Endothelial cell of umbilical vein (primary cell): ENCODE measurements around the gene ZBTB18. TPM values are rescaled to one million over a fixed set of nuclear protein-coding genes. Genes with fewer than 3 reads are reported as not detected.

Source experiments
- BruUV-seq: library from RNA; stranded (reverse); fragments of 400-500 nt; replicated peaks from 2 replicates; lab custom pipeline; 2021; lab: Mats Ljungman, UMichigan
- CTCF ChIA-PET: fragments of 300-600, 350-600 bp; sonication (Branson Sonifier 250); formaldehyde crosslinking; loops from one replicate; lab custom pipeline; 2021; ENCODE audit warnings: antibody characterized with exemption, inconsistent platforms; lab: Charles Lee
- POLR2A ChIA-PET: fragments of 300-600, 350-600 bp; sonication (Branson Sonifier 250); formaldehyde crosslinking; loops from one replicate; lab custom pipeline; 2021; ENCODE audit warnings: antibody characterized with exemption, inconsistent platforms; lab: Charles Lee
- DNase-seq: peaks from one replicate; pipeline ENCODE4 v3.0.0-alpha.2; 2011; ENCODE audit warnings: low read depth, low spot score
- FAIRE-seq: peaks from 2 replicates; lab custom pipeline; 2011; peaks lifted over from hg19 to GRCh38; lab: Jason Lieb, UNC
- H2AFZ ChIP-seq: 2 replicates; pipeline ENCODE4 v1.6.0; 2012; ENCODE audit warnings: low read depth, low read length, control low read depth, inconsistent platforms
- H3K27ac ChIP-seq: 2 replicates; pipeline ENCODE4 v1.5.1; 2011; ENCODE audit warnings: low read depth, mild to moderate bottlenecking, control low read depth, low read length, moderate library complexity; ENCODE audit not compliant: insufficient read depth
- H3K27me3 ChIP-seq, 2 experiments: 2 replicates each; pipeline versions ENCODE4 v1.6.0 to v1.6.1; 2011; ENCODE audit warnings: low read length in 2 of 2, mixed read lengths in 1 of 2; ENCODE audit not compliant: control insufficient read depth in 2 of 2, insufficient read depth in 2 of 2
- H3K36me3 ChIP-seq, 2 experiments: 2 replicates in 1 of 2; 3 replicates in 1 of 2; pipeline ENCODE4 v1.5.1; 2011; ENCODE audit warnings: low read length in 2 of 2, mild to moderate bottlenecking in 1 of 2, moderate library complexity in 1 of 2; ENCODE audit not compliant: control insufficient read depth in 2 of 2, insufficient read depth in 2 of 2; ENCODE audit errors: extremely low read depth in 1 of 2
- H3K4me1 ChIP-seq: 3 replicates; pipeline ENCODE4 v1.5.1; 2011; ENCODE audit warnings: mild to moderate bottlenecking, low read length; ENCODE audit not compliant: control insufficient read depth, insufficient read depth; ENCODE audit errors: extremely low read depth
- H3K4me2 ChIP-seq: 2 replicates; pipeline ENCODE4 v1.6.1; 2011; ENCODE audit warnings: low read length, control low read depth, mixed read lengths; ENCODE audit not compliant: insufficient read depth
- H3K4me3 ChIP-seq, 3 experiments: fragments of 200-600 bp in 1 of 3; sonication (generic), shearing (Covaris generic) in 1 of 3; replicated peaks in 1 of 3; 2 replicates each; pipeline ENCODE4 v1.5.1; 2011 to 2016; ENCODE audit warnings: control low read depth in 3 of 3, low read length in 3 of 3, mild to moderate bottlenecking in 2 of 3, inconsistent platforms in 1 of 3, low read depth in 1 of 3, moderate library complexity in 1 of 3; ENCODE audit not compliant: insufficient read depth in 1 of 3
- H3K79me2 ChIP-seq: 2 replicates; pipeline ENCODE4 v1.6.0; 2012; ENCODE audit warnings: low read length, inconsistent platforms; ENCODE audit not compliant: control insufficient read depth, insufficient read depth
- H3K9ac ChIP-seq: replicated peaks from 2 replicates; pipeline ENCODE3; 2011; ENCODE audit warnings: low read length, control low read depth; ENCODE audit not compliant: insufficient read depth; ENCODE audit errors: extremely low read depth
- H3K9me1 ChIP-seq: replicated peaks from 3 replicates; pipeline ENCODE4 v1.6.0; 2011; ENCODE audit warnings: mild to moderate bottlenecking, low read length; ENCODE audit not compliant: control insufficient read depth, insufficient read depth; ENCODE audit errors: extremely low read depth
- H3K9me3 ChIP-seq: replicated peaks from 2 replicates; pipeline ENCODE4 v1.5.1; 2012; ENCODE audit warnings: low read length, inconsistent platforms; ENCODE audit not compliant: control insufficient read depth, insufficient read depth
- H4K20me1 ChIP-seq: replicated peaks from 2 replicates; pipeline ENCODE3; 2011; ENCODE audit warnings: mild to moderate bottlenecking, low read length; ENCODE audit not compliant: control insufficient read depth, insufficient read depth; ENCODE audit errors: extremely low read depth
- EZH2 ChIP-seq: IDR thresholded peaks from 2 replicates; pipeline ENCODE4 v1.6.1; 2012; ENCODE audit warnings: borderline replicate concordance, low read depth, mild to moderate bottlenecking, moderate library complexity, low read length, inconsistent platforms; ENCODE audit not compliant: severe bottlenecking
- FOS ChIP-seq: IDR thresholded peaks from 2 replicates; pipeline ENCODE4 v1.6.1; 2011; ENCODE audit warnings: mild to moderate bottlenecking, low read length, moderate library complexity, borderline replicate concordance; ENCODE audit not compliant: insufficient read depth
- GATA2 ChIP-seq: IDR thresholded peaks from 2 replicates; pipeline ENCODE4 v1.7.0; 2011; ENCODE audit warnings: low read depth, mild to moderate bottlenecking, moderate library complexity, mixed read lengths, low read length; ENCODE audit not compliant: insufficient read length, insufficient read depth
- JUN ChIP-seq: IDR thresholded peaks from 2 replicates; pipeline ENCODE4 v1.6.1; 2011; ENCODE audit warnings: borderline replicate concordance, low read depth; ENCODE audit not compliant: insufficient read length, insufficient read depth
- MYC ChIP-seq: IDR thresholded peaks from one replicate; pipeline ENCODE4 v1.6.1; 2011; ENCODE audit warnings: mild to moderate bottlenecking, low read depth, low read length
- POLR2A ChIP-seq: IDR thresholded peaks from 2 replicates; pipeline ENCODE4 v1.6.1; 2012; ENCODE audit warnings: low read depth, mild to moderate bottlenecking, control low read depth, low read length
- POLR2AphosphoS5 ChIP-seq: IDR thresholded peaks from 2 replicates; pipeline ENCODE4 v1.6.1; 2012; ENCODE audit warnings: low read depth, mild to moderate bottlenecking, control low read depth, low read length, moderate library complexity; ENCODE audit not compliant: insufficient read depth
- dilution Hi-C: fragments of 300-500 bp; cut with MboI; formaldehyde crosslinking; loops from one replicate; pipeline ENCODE4 v1.15.0; 2019; ENCODE audit warnings: low sequenced_read_pairs; ENCODE audit not compliant: extremely low pct_ligation_motif_present
- intact Hi-C: fragments of 100-400 bp; cut with micrococcal nuclease; formaldehyde crosslinking; loops from one replicate; pipeline ENCODE4 v1.10.0; 2022
- polyA plus RNA-seq, 4 experiments: library from polyadenylated mRNA; depleted of rRNA in 3 of 4; stranded (reverse) in 3 of 4; unstranded in 1 of 4; fragments of >200 nt; gene quantifications; 2 replicates each; pipeline versions ENCODE4 v1.2.1 to v1.2.3, GENCODE V29; 2011 to 2012; ENCODE audit warnings: missing spikeins in 1 of 4
- total RNA-seq: library from RNA; stranded (reverse); gene quantifications from 2 replicates; pipeline ENCODE4 v1.2.3, GENCODE V29; 2021
- TF ChIP-seq, protein P1 (sequence below), 2 donors: IDR thresholded peaks; 1 replicate in 1 of 2; 2 replicates in 1 of 2; pipeline ENCODE4 v1.5.1; 2011; ENCODE audit warnings: low read length in 2 of 2, mild to moderate bottlenecking in 2 of 2, moderate library complexity in 2 of 2, control low read depth in 1 of 2, inconsistent platforms in 1 of 2, low read depth in 1 of 2; ENCODE audit not compliant: insufficient read depth in 1 of 2; ENCODE audit errors: extremely low read depth in 1 of 2
- TF ChIP-seq, protein P2 (sequence below): IDR thresholded peaks from 2 replicates; pipeline ENCODE4 v1.6.1; 2011; ENCODE audit not compliant: insufficient read depth, insufficient read length

The ZBTB18 gene
- total and polyA plus RNA-seq, 2 donors (not counting 3 experiments of a cell fraction or from before 2014, with no cell fraction given), result 15.5 to 21.1 TPM

GRCh38 chr1:244082969-244083368 is 31.9 kb downstream of the ZBTB18 start:
- Histone ChIP-seq H3K9ac (no peak overlapping the region), H4K20me1 (no peaks in the 10 kb centered on the region), H3K4me1 (no peaks in the 10 kb centered on the region), H3K36me3 (no peaks in the 10 kb centered on the region), H3K9me3 (no peaks in the 10 kb centered on the region), H3K4me3 (no peak overlapping the region), H3K27ac (no peak overlapping the region), H3K9me1 (no peaks in the 10 kb centered on the region), H2AFZ (no peak overlapping the region), H3K4me2 (no peak overlapping the region), H3K79me2 (no peaks in the 10 kb centered on the region), H3K27me3 (peaks cover 6 to 11% of the 10 kb centered on the region in 2 experiments)
- POLR2A ChIA-PET, result no interaction called here
- dilution Hi-C loops, result no loop called here
- no TSS peak for BruUV-seq
- DNase-seq, result no peak
- intact Hi-C loops, result no loop called here
- TF ChIP-seq, protein P1, sequence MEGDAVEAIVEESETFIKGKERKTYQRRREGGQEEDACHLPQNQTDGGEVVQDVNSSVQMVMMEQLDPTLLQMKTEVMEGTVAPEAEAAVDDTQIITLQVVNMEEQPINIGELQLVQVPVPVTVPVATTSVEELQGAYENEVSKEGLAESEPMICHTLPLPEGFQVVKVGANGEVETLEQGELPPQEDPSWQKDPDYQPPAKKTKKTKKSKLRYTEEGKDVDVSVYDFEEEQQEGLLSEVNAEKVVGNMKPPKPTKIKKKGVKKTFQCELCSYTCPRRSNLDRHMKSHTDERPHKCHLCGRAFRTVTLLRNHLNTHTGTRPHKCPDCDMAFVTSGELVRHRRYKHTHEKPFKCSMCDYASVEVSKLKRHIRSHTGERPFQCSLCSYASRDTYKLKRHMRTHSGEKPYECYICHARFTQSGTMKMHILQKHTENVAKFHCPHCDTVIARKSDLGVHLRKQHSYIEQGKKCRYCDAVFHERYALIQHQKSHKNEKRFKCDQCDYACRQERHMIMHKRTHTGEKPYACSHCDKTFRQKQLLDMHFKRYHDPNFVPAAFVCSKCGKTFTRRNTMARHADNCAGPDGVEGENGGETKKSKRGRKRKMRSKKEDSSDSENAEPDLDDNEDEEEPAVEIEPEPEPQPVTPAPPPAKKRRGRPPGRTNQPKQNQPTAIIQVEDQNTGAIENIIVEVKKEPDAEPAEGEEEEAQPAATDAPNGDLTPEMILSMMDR (IDR thresholded peaks at IDR 0.05; ENCODE audit: extremely low read depth in 1 of 2, insufficient read depth in 1 of 2, low read depth in 1 of 2, low read length in 2 of 2), result no peak
- TF ChIP-seq POLR2A (no peak), JUN (no peak), POLR2AphosphoS5 (no peak), FOS (no peak), MYC (no peak), GATA2 (no peak), EZH2 (no peak)
- TF ChIP-seq, protein P2, sequence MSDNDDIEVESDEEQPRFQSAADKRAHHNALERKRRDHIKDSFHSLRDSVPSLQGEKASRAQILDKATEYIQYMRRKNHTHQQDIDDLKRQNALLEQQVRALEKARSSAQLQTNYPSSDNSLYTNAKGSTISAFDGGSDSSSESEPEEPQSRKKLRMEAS, result no peak
- FAIRE-seq, result no peak
- CTCF ChIA-PET, result no interaction called here
